BJ (cell line): ENCODE results near the gene MGME1. TPM values are rescaled to one million over a fixed set of nuclear protein-coding genes. Genes with fewer than 3 reads are reported as not detected.

Experiments
- CTCF ChIA-PET: fragments of 350-600 bp; formaldehyde crosslinking; extraction: SDS; loops from one replicate; lab custom pipeline; 2021; ENCODE audit warnings: antibody characterized with exemption, inconsistent platforms; lab: Yijun Ruan, JAX
- POLR2A ChIA-PET: fragments of 300-600 bp; sonication (Branson Sonifier 250); formaldehyde crosslinking; extraction: SDS; loops from one replicate; lab custom pipeline; 2021; ENCODE audit warnings: antibody characterized with exemption; lab: Charles Lee
- DNase-seq: peaks from one replicate; pipeline ENCODE4 v3.0.0-alpha.2; 2011; ENCODE audit warnings: low read depth
- H3K27me3 ChIP-seq: 2 replicates; pipeline ENCODE4 v1.6.0; 2011; ENCODE audit warnings: low read length; ENCODE audit not compliant: control insufficient read depth, insufficient read depth
- H3K36me3 ChIP-seq: 2 replicates; pipeline ENCODE4 v1.5.1; 2011; ENCODE audit warnings: low read length; ENCODE audit not compliant: control insufficient read depth, insufficient read depth
- H3K4me3 ChIP-seq: 2 replicates; pipeline ENCODE4 v1.5.1; 2011; ENCODE audit warnings: low read depth, mild to moderate bottlenecking, control low read depth, low read length
- polyA plus RNA-seq: library from polyadenylated mRNA; depleted of rRNA; stranded (reverse); fragments of >200 nt; gene quantifications from 2 replicates; pipeline ENCODE4 v1.2.3, GENCODE V29; 2011
- TF ChIP-seq, protein P1 (sequence below): IDR thresholded peaks from 2 replicates; pipeline ENCODE4 v1.5.1; 2011; ENCODE audit warnings: low read depth, mild to moderate bottlenecking, control low read depth, inconsistent platforms, low read length, moderate library complexity; ENCODE audit not compliant: insufficient read depth

Gene MGME1
- polyA plus RNA-seq, 1 experiment, result 7.2 TPM

GRCh38 chr20:17960927-17961586 is 7.8 kb upstream of the MGME1 start:
- peaks cover 4% of the 10 kb centered on the region for H3K36me3 ChIP-seq
- DNase-seq, result no peak
- TF ChIP-seq, protein P1, sequence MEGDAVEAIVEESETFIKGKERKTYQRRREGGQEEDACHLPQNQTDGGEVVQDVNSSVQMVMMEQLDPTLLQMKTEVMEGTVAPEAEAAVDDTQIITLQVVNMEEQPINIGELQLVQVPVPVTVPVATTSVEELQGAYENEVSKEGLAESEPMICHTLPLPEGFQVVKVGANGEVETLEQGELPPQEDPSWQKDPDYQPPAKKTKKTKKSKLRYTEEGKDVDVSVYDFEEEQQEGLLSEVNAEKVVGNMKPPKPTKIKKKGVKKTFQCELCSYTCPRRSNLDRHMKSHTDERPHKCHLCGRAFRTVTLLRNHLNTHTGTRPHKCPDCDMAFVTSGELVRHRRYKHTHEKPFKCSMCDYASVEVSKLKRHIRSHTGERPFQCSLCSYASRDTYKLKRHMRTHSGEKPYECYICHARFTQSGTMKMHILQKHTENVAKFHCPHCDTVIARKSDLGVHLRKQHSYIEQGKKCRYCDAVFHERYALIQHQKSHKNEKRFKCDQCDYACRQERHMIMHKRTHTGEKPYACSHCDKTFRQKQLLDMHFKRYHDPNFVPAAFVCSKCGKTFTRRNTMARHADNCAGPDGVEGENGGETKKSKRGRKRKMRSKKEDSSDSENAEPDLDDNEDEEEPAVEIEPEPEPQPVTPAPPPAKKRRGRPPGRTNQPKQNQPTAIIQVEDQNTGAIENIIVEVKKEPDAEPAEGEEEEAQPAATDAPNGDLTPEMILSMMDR, result no peak
- ChIA-PET POLR2A (no interaction called here), CTCF (interaction anchor here (0.6 to 0.8 kb wide), 3 partner anchors 34 to 315 kb away, joined by 3 read pairs; partner anchors contain the start of gene RRBP1)
- H3K27me3 ChIP-seq, result no peaks in the 10 kb centered on the region
- H3K4me3 ChIP-seq, result no peak overlapping the region

- ChIA-PET CTCF (interaction anchor here (1.1 kb wide), 1 partner anchor 23 kb away, joined by 3 read pairs; no protein-coding TSS in a partner anchor), POLR2A (no interaction called here)
- TF ChIP-seq, protein P1, result no peak
- Histone ChIP-seq H3K36me3 (peaks cover 2% of the 10 kb centered on the region; the same call in 1 of the 2 replicates), H3K27me3 (no peaks in the 10 kb centered on the region), H3K4me3 (no peak overlapping the region)
- DNase-seq, result no peak
Observed at GRCh38 chr20:17961587-17961940, 7.3 kb upstream of the MGME1 start.

GRCh38 chr20:17963114-17963897 is 5.5 kb upstream of the MGME1 start:
- no peak for DNase-seq
- Histone ChIP-seq H3K27me3 (no peaks in the 10 kb centered on the region), H3K4me3 (no peak overlapping the region), H3K36me3 (no peaks in the 10 kb centered on the region)
- CTCF ChIA-PET, result interaction anchor here (0.8 to 1.2 kb wide), 5 partner anchors 20 to 427 kb away, joined by 3 to 4 read pairs (median 3); no protein-coding TSS in a partner anchor
- TF ChIP-seq, protein P1, result no peak
- POLR2A ChIA-PET, result interaction anchor here (0.5 kb wide), 1 partner anchor 310 kb away, joined by 10 read pairs; no protein-coding TSS in a partner anchor

DNA sequence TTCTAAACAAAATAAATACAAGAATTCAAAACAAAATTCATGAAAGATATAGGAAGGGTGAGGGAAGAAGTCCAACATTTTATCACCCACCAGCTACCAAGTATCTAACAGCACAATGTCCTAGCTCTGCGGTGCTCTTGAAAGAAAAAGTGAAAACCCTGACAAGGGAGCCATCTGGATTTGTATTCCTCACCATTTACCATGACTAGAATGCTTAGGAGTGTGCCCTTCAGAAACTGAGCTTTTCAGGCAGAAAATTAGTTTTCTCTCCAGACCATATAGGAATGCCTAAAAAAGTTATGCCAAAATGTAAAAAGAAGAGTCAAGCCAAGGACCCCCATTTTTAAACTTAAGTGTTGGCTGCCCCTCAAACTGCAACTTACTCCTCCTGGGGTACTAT is 4.7 kb upstream of the MGME1 start:
- POLR2A ChIA-PET, result no interaction called here
- H3K4me3 ChIP-seq, result no peak overlapping the region
- DNase-seq, result no peak
- no peaks in the 10 kb centered on the region for H3K27me3 ChIP-seq
- CTCF ChIA-PET, result interaction anchor here (0.8 to 1.2 kb wide), 4 partner anchors 19 to 428 kb away, joined by 3 to 4 read pairs (median 4); no protein-coding TSS in a partner anchor
- H3K36me3 ChIP-seq, result no peaks in the 10 kb centered on the region
- TF ChIP-seq, protein P1, result no peak

DNA sequence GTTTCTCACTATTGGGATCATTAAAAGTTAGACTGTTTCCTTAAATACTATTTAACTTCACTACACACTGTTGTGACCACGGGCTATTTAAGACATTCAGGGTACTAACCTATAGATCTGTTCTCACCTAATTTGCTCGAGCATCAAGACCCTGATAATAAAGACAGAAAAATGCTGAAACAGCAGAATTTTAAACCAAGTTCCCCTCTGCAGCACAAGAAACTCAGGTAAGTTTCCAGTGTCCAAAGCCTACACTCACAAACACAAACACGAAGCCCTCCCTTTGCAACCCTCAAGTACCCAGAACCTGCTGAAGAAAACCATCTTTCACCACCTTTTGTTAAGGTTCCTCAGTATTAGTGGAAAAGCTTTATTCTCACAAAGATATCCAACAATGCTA is 4.2 kb upstream of the MGME1 start:
- H3K36me3 ChIP-seq, result no peaks in the 10 kb centered on the region
- TF ChIP-seq, protein P1, result no peak
- H3K27me3 ChIP-seq, result no peaks in the 10 kb centered on the region
- ChIA-PET POLR2A (interaction anchor here (0.6 kb wide), 1 partner anchor 31 kb away, joined by 4 read pairs; no protein-coding TSS in a partner anchor), CTCF (interaction anchor here (1.1 kb wide), 2 partner anchors 31 to 66 kb away, joined by 4 read pairs; no protein-coding TSS in a partner anchor)
- no peak for DNase-seq
- H3K4me3 ChIP-seq, result no peak overlapping the region
